IMR-90 (cell line): ENCODE data around the gene IGSF3. TPM values are rescaled to one million over a fixed set of nuclear protein-coding genes. Genes with fewer than 3 reads are reported as not detected.

ENCODE experiments used
- ATAC-seq: fragments of 200-7000 bp; cut with Tn5 transposase; 2 replicates; pipeline ENCODE4 v1.9.1; 2020; ENCODE audit warnings: low read depth, mild to moderate bottlenecking, moderate library complexity
- BruUV-seq: library from RNA; stranded (reverse); fragments of 400-500 nt; replicated peaks from 2 replicates; lab custom pipeline; 2021; lab: Mats Ljungman, UMichigan
- CTCF ChIA-PET: fragments of 300-600 bp; formaldehyde crosslinking; extraction: SDS; loops from one replicate; lab custom pipeline; 2021; ENCODE audit warnings: antibody characterized with exemption; lab: Yijun Ruan, JAX
- POLR2A ChIA-PET: fragments of 300-600 bp; sonication (Branson Sonifier 250); formaldehyde crosslinking; loops from one replicate; lab custom pipeline; 2022; ENCODE audit warnings: antibody characterized with exemption; ENCODE audit not compliant: unreplicated experiment; lab: Charles Lee
- DNase-seq: peaks from one replicate; pipeline ENCODE4 v3.0.0; 2013
- H2AFZ ChIP-seq: replicated peaks from 2 replicates; pipeline ENCODE3; 2013; ENCODE audit warnings: low read length, mild to moderate bottlenecking; ENCODE audit not compliant: poor library complexity
- H2AK5ac ChIP-seq: 2 replicates; pipeline ENCODE4 v1.6.1; 2013; ENCODE audit warnings: low read depth, low read length, inconsistent platforms
- H2AK9ac ChIP-seq: replicated peaks from 2 replicates; pipeline ENCODE3; 2013; ENCODE audit warnings: mild to moderate bottlenecking, low read depth, low read length, moderate library complexity; ENCODE audit not compliant: poor library complexity
- H2BK120ac ChIP-seq: 2 replicates; pipeline ENCODE4 v1.6.1; 2013; ENCODE audit warnings: low read depth, low read length, inconsistent platforms
- H2BK15ac ChIP-seq: 3 replicates; pipeline ENCODE4 v1.6.1; 2013; ENCODE audit warnings: low read depth, low read length, inconsistent platforms
- H2BK20ac ChIP-seq: 2 replicates; pipeline ENCODE4 v1.6.1; 2013; ENCODE audit warnings: low read depth, mild to moderate bottlenecking, inconsistent platforms, low read length, moderate library complexity
- H2BK5ac ChIP-seq: 2 replicates; pipeline ENCODE4 v1.6.1; 2013; ENCODE audit warnings: mild to moderate bottlenecking, low read depth, low read length, inconsistent platforms; ENCODE audit not compliant: poor library complexity, severe bottlenecking
- H3K14ac ChIP-seq: replicated peaks from 2 replicates; pipeline ENCODE4 v1.6.1; 2013; ENCODE audit warnings: low read depth, low read length, inconsistent platforms
- H3K18ac ChIP-seq: 2 replicates; pipeline ENCODE4 v1.6.1; 2013; ENCODE audit warnings: low read depth, low read length, control low read depth
- H3K23ac ChIP-seq: 2 replicates; pipeline ENCODE4 v1.6.1; 2013; ENCODE audit warnings: low read depth, low read length, inconsistent platforms
- H3K27ac ChIP-seq: 2 replicates; pipeline ENCODE4 v1.5.1; 2013; ENCODE audit warnings: mild to moderate bottlenecking, control low read depth, low read length; ENCODE audit not compliant: insufficient read depth
- H3K27me3 ChIP-seq: 2 replicates; pipeline ENCODE4 v1.6.1; 2013; ENCODE audit warnings: low read length; ENCODE audit not compliant: control insufficient read depth, insufficient read depth
- H3K36me3 ChIP-seq: 2 replicates; pipeline ENCODE4 v1.6.1; 2013; ENCODE audit warnings: low read length, mixed read lengths; ENCODE audit not compliant: control insufficient read depth, insufficient read depth
- H3K4ac ChIP-seq: 2 replicates; pipeline ENCODE4 v1.6.1; 2013; ENCODE audit warnings: low read depth, low read length, inconsistent platforms
- H3K4me1 ChIP-seq: 2 replicates; pipeline ENCODE4 v1.6.1; 2013; ENCODE audit warnings: low read length, mixed read lengths; ENCODE audit not compliant: control insufficient read depth, insufficient read depth
- H3K4me2 ChIP-seq: 2 replicates; pipeline ENCODE4 v1.6.1; 2013; ENCODE audit warnings: low read depth, mild to moderate bottlenecking, control low read depth, low read length, moderate library complexity
- H3K4me3 ChIP-seq: 2 replicates; pipeline ENCODE4 v1.5.1; 2013; ENCODE audit warnings: low read depth, mild to moderate bottlenecking, control low read depth, low read length, moderate library complexity; ENCODE audit not compliant: insufficient read depth
- H3K56ac ChIP-seq: 2 replicates; pipeline ENCODE4 v1.6.1; 2013; ENCODE audit warnings: low read length, inconsistent platforms; ENCODE audit not compliant: insufficient read depth; ENCODE audit errors: extremely low read depth
- H3K79me1 ChIP-seq, 2 experiments: 2 replicates each; pipeline ENCODE4 v1.6.1; 2013; ENCODE audit warnings: low read length in 2 of 2, inconsistent platforms in 1 of 2, low read depth in 1 of 2
- H3K9ac ChIP-seq: 2 replicates; pipeline ENCODE4 v1.6.1; 2013; ENCODE audit warnings: low read depth, low read length, control low read depth
- H3K9me1 ChIP-seq: 2 replicates; pipeline ENCODE4 v1.6.1; 2013; ENCODE audit warnings: low read length, inconsistent platforms; ENCODE audit not compliant: insufficient read depth
- H3K9me3 ChIP-seq: 2 replicates; pipeline ENCODE4 v1.6.1; 2013; ENCODE audit warnings: low read length; ENCODE audit not compliant: control insufficient read depth, insufficient read depth
- H4K20me1 ChIP-seq: 2 replicates; pipeline ENCODE4 v1.6.1; 2013; ENCODE audit warnings: low read length, inconsistent platforms; ENCODE audit not compliant: insufficient read depth
- H4K5ac ChIP-seq: 2 replicates; pipeline ENCODE4 v1.6.1; 2013; ENCODE audit warnings: mild to moderate bottlenecking, low read depth, low read length, control low read depth
- H4K8ac ChIP-seq, 2 experiments: 2 replicates each; pipeline ENCODE4 v1.6.1; 2013; ENCODE audit warnings: low read depth in 2 of 2, low read length in 2 of 2, control low read depth in 1 of 2, inconsistent platforms in 1 of 2
- H4K91ac ChIP-seq: 2 replicates; pipeline ENCODE4 v1.6.1; 2013; ENCODE audit warnings: low read depth, low read length, inconsistent platforms; ENCODE audit not compliant: insufficient read depth
- BHLHE40 ChIP-seq: fragments of 150-350 bp; IDR thresholded peaks from 2 replicates; pipeline ENCODE4 v1.6.1; 2016; ENCODE audit warnings: mild to moderate bottlenecking, low read depth, low read length
- WGBS, 2 experiments: methylation state at CpG; one replicate each; pipeline versions ENCODE4 v1.1.5 to v1.1.7; 2013; ENCODE audit warnings: missing lambda C conversion rate in 2 of 2; ENCODE audit not compliant: insufficient read length in 1 of 2; ENCODE audit errors: extremely low coverage in 2 of 2; 5-methylcytosine and 5-hydroxymethylcytosine counted together
- dilution Hi-C: fragments of 300-500 bp; cut with HindIII; formaldehyde crosslinking; loops from one replicate; pipeline ENCODE4 v1.14.3; 2018; ENCODE audit warnings: low sequenced_read_pairs; ENCODE audit not compliant: unreplicated experiment
- in situ Hi-C: fragments of 300-500 bp; cut with MboI; formaldehyde crosslinking; loops from 3 replicates; pipeline ENCODE4 v1.14.3; 2019; ENCODE audit warnings: low sequenced_read_pairs, inconsistent platforms, mixed read lengths
- intact Hi-C: fragments of 100-400 bp; cut with micrococcal nuclease; formaldehyde crosslinking; loops from 2 replicates; pipeline ENCODE4 v1.10.0; 2022
- polyA plus RNA-seq, 3 experiments: library from polyadenylated mRNA; depleted of rRNA; stranded (reverse); fragments of >200 nt; gene quantifications; 2 replicates each; pipeline ENCODE4 v1.2.3, GENCODE V29; 2012; ENCODE audit warnings: low replicate concordance in 1 of 3
- total RNA-seq: library from RNA; depleted of rRNA; stranded (reverse); fragments of >200 nt; gene quantifications from 2 replicates; pipeline ENCODE4 v1.2.3, GENCODE V29; 2012

The IGSF3 gene
- total and polyA plus RNA-seq, 2 of the 4 experiments (the other 2 are of a cell fraction), result under 0.01 to 0.02 TPM

DNA sequence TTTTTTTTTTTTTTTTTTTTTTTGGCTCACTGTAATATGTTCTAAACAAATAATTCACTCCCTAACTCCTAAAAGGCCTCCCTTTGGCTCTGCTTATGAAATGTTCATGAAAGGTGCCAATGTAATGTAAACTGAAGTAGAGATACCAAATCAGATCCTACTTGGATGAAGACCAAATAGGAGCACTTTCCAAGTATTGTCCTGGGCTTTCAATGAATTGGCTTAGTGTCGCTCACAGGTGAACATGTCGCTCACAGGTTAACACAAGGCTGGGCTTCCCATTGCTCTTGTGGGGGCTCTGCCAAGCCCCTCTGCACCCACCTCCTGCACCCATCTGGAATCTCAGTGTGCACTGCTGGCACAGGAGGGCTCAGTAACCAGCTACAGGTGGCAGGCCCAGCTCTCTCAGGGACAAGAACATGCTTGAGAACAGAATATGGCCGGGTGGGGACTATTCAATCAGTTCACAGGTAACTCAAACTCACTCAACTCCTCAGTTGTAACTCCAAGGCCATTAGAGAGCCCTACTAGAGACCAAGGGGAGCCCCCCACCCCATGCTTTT, 86.1 kb downstream of the IGSF3 start:
- no TSS peak for BruUV-seq
- Histone ChIP-seq H3K36me3 (no peaks in the 10 kb centered on the region), H2BK120ac (no peak overlapping the region), H3K79me1 (no peaks in the 10 kb centered on the region), H3K18ac (no peak overlapping the region), H2AK5ac (no peak overlapping the region), H3K9me3 (no peaks in the 10 kb centered on the region), H2AFZ (no peak overlapping the region), H3K23ac (no peak overlapping the region), H3K14ac (no peak overlapping the region), H2AK9ac (no peak overlapping the region), H4K91ac (no peak overlapping the region), H3K4me2 (no peak overlapping the region), H4K20me1 (no peaks in the 10 kb centered on the region), H3K9ac (no peak overlapping the region), H2BK5ac (no peak overlapping the region), H4K8ac (no peak overlapping the region), H2BK15ac (no peak overlapping the region), H2BK20ac (no peak overlapping the region), H3K27me3 (peaks cover 37% of the 10 kb centered on the region), H3K4me3 (no peak overlapping the region), H3K4me1 (no peaks in the 10 kb centered on the region), H3K9me1 (no peaks in the 10 kb centered on the region), H3K4ac (no peak overlapping the region), H3K56ac (no peak overlapping the region), H3K27ac (no peak overlapping the region), H4K5ac (no peak overlapping the region)
- ATAC-seq (no peak), DNase-seq (no peak)
- WGBS, 2 experiments, result no CpG with 5 or more reads among the region's 3 CpGs
- intact Hi-C loops, result no loop called here
- in situ Hi-C loops, result no loop called here
- POLR2A ChIA-PET, result no interaction called here
- CTCF ChIA-PET, result interaction anchor here (1.5 kb wide), 1 partner anchor 15 kb away, joined by 4 read pairs; no protein-coding TSS in a partner anchor
- dilution Hi-C loops, result no loop called here
- no peak for TF ChIP-seq BHLHE40
